Measurements from ENCODE around the gene TUBA4B. TPM values are rescaled to one million over a fixed set of nuclear protein-coding genes. Genes with fewer than 3 reads are reported as not detected.

Gene TUBA4B
- total RNA-seq, 1 donor from 2014 or later: not detected

DNA sequence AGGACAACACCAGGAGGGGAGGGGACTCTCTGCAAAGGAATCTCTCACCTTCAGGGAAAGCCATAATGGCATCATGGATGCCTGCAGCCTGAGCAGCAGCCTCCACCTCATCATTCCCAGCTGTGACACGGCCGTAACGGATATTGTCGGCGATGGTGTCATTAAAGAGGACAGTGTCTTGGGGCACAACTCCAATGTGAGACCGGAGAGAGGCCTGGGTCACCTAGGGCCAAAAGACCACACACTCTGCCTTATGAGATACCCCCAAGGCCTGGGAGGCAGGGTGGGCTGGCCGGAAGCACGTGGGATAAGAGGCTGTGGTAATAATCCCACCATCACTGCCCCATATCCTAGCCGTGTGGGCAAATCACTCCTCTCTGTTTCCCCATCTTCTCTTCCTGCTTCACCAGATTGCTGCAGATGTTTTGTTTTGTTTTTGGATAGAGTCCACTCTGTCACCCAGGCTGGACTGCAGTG, 42.1 kb upstream of the TUBA4B start:
- Mint-ChIP-seq H3K9me3 (ENCODE audit: low read depth) (no peaks in the 10 kb centered on the region), H3K4me3 (ENCODE audit: unreplicated experiment) (no peak overlapping the region), H3K27ac (ENCODE audit: unreplicated experiment) (peak overlapping the region; percentile 49), H3K27me3 (ENCODE audit: low read depth) (no peaks in the 10 kb centered on the region), H3K36me3 (ENCODE audit: low read depth) (peaks cover 17% of the 10 kb centered on the region), H3K4me1 (ENCODE audit: low read depth) (peaks cover 26% of the 10 kb centered on the region)
- TF ChIP-seq, protein P1, sequence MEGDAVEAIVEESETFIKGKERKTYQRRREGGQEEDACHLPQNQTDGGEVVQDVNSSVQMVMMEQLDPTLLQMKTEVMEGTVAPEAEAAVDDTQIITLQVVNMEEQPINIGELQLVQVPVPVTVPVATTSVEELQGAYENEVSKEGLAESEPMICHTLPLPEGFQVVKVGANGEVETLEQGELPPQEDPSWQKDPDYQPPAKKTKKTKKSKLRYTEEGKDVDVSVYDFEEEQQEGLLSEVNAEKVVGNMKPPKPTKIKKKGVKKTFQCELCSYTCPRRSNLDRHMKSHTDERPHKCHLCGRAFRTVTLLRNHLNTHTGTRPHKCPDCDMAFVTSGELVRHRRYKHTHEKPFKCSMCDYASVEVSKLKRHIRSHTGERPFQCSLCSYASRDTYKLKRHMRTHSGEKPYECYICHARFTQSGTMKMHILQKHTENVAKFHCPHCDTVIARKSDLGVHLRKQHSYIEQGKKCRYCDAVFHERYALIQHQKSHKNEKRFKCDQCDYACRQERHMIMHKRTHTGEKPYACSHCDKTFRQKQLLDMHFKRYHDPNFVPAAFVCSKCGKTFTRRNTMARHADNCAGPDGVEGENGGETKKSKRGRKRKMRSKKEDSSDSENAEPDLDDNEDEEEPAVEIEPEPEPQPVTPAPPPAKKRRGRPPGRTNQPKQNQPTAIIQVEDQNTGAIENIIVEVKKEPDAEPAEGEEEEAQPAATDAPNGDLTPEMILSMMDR (IDR thresholded peaks at IDR 0.05): no peak
- no peak for DNase-seq (ENCODE audit: low spot score)

- H3K9me3 Mint-ChIP-seq (ENCODE audit: low read depth): no peaks in the 10 kb centered on the region
- H3K27me3 Mint-ChIP-seq (ENCODE audit: low read depth): no peaks in the 10 kb centered on the region
- peaks cover 23% of the 10 kb centered on the region for H3K4me1 Mint-ChIP-seq (ENCODE audit: low read depth)
- no peak for DNase-seq (ENCODE audit: low spot score)
- TF ChIP-seq, protein P1 (IDR thresholded peaks at IDR 0.05): no peak
- H3K36me3 Mint-ChIP-seq (ENCODE audit: low read depth): peaks cover 17% of the 10 kb centered on the region
- H3K27ac Mint-ChIP-seq (ENCODE audit: unreplicated experiment): no peak overlapping the region
- no peak overlapping the region for H3K4me3 Mint-ChIP-seq (ENCODE audit: unreplicated experiment)
Measured at GRCh38 chr2:219213026-219213415, 40.0 kb upstream of the TUBA4B start.

- Mint-ChIP-seq H3K9me3 (ENCODE audit: low read depth) (no peaks in the 10 kb centered on the region), H3K4me3 (ENCODE audit: unreplicated experiment) (no peak overlapping the region), H3K27ac (ENCODE audit: unreplicated experiment) (no peak overlapping the region), H3K4me1 (ENCODE audit: low read depth) (peaks cover 18% of the 10 kb centered on the region), H3K36me3 (ENCODE audit: low read depth) (peaks cover 17% of the 10 kb centered on the region), H3K27me3 (ENCODE audit: low read depth) (no peaks in the 10 kb centered on the region)
- TF ChIP-seq, protein P1 (IDR thresholded peaks at IDR 0.05): no peak
- DNase-seq (ENCODE audit: low spot score): no peak
Measured at GRCh38 chr2:219213486-219214071, 39.5 kb upstream of the TUBA4B start.

- Mint-ChIP-seq H3K9me3 (ENCODE audit: low read depth) (no peaks in the 10 kb centered on the region), H3K27me3 (ENCODE audit: low read depth) (no peaks in the 10 kb centered on the region), H3K27ac (ENCODE audit: unreplicated experiment) (no peak overlapping the region), H3K4me1 (ENCODE audit: low read depth) (peaks cover 17% of the 10 kb centered on the region), H3K36me3 (ENCODE audit: low read depth) (peaks cover 17% of the 10 kb centered on the region), H3K4me3 (ENCODE audit: unreplicated experiment) (no peak overlapping the region)
- DNase-seq (ENCODE audit: low spot score): no peak
- TF ChIP-seq, protein P1 (IDR thresholded peaks at IDR 0.05): no peak
Measured at GRCh38 chr2:219214141-219214540, 38.9 kb upstream of the TUBA4B start.

- no peak for DNase-seq (ENCODE audit: low spot score)
- H3K4me1 Mint-ChIP-seq (ENCODE audit: low read depth): peaks cover 23% of the 10 kb centered on the region
- peaks cover 15% of the 10 kb centered on the region for H3K36me3 Mint-ChIP-seq (ENCODE audit: low read depth)
- H3K9me3 Mint-ChIP-seq (ENCODE audit: low read depth): no peaks in the 10 kb centered on the region
- H3K27me3 Mint-ChIP-seq (ENCODE audit: low read depth): no peaks in the 10 kb centered on the region
- H3K4me3 Mint-ChIP-seq (ENCODE audit: unreplicated experiment): no peak overlapping the region
- H3K27ac Mint-ChIP-seq (ENCODE audit: unreplicated experiment): no peak overlapping the region
- TF ChIP-seq, protein P1 (IDR thresholded peaks at IDR 0.05): no peak
Measured at GRCh38 chr2:219214786-219215185, 38.3 kb upstream of the TUBA4B start.

All from chondrocyte (in vitro differentiated cells).